ENCODE data around the gene SNORC.

SNORC gene

GRCh38 chr2:232859385-232859916 lies 10.6 kb upstream of the SNORC start:
- no peak for TF ChIP-seq CTCF (IDR thresholded peaks at IDR 0.05)

- TF ChIP-seq CTCF (IDR thresholded peaks at IDR 0.05), result no peak
These were observed 9.3 kb upstream of the SNORC start for GRCh38 chr2:232860593-232861241.

DNA sequence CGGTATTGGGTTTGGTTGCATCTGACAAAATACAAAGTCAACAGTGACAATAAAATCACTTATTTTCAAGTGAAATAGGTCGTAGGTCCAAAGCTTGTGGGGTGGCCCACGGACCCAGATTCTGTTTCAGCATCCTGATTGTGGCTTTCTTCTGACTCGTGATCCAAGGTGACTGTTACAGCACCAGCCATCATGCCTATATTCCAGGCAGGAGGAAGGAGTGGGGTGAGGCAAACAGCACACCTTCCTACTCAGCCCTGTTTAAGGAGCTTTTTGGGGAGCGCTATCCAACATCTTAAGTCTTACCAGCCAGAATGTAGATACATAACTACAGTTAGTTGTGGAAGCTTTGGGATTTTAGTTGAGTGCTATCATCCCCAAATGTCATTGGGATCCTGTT lies 8.7 kb upstream of the SNORC start:
- TF ChIP-seq CTCF (IDR thresholded peaks at IDR 0.05), result no peak

DNA sequence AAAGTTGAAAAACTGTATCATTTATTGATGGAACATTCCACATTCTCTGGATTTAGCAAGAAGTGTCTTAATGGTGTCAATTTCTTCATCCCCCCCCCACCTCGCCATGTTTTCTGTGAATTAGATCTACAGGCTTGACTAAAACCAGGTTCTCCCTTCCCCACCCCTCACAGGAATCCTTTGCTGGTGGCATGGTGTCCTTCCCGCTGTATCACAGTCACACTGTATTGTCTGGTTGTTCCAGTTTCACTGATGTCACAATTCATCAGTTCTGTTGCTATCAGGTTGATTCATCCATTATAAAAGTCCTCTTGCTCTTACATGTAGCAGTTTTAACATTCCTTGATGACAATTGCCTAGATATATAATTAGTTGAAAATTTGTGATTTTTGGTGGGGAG lies 6.1 kb upstream of the SNORC start:
- no peak for TF ChIP-seq CTCF (IDR thresholded peaks at IDR 0.05)

DNA sequence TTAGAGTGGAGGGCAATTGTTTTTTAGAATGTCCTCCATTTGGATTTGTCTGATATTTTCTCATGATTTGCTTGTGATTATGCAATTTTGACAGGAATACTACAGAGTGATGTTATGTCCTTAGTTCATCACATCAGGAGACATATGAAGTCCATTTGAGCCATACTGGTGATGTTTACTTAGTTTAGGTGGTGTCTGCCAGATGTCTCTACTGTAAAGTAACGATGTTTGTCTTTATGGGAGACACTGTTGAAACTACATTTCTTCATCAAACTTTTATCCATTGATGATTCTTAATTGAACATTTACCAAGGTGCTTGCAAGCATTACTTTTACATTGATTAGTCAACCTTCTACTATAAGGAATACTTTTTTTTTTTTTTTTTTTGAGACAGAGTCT lies 4.9 kb upstream of the SNORC start:
- no peak for TF ChIP-seq CTCF (IDR thresholded peaks at IDR 0.05)

DNA sequence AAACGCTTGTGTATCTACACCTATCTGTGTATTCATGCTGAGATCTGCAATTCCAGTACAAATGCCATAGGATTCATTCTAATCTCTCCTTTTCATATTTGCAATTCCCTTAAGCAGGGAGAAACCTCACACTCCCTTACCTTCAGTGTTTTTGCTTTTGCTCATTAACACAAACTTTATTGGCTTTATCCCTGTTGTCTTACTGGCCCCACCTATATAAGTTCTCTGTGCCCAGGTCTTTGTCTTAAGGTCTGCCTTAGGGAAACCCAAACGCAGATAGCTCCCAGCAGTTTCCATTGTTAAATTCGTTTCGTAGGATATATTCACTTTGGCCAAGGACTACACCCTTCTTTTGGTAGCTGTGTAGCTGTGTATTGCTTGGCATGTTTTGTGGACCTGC lies 4.0 kb upstream of the SNORC start:
- TF ChIP-seq CTCF (IDR thresholded peaks at IDR 0.05), result no peak

DNA sequence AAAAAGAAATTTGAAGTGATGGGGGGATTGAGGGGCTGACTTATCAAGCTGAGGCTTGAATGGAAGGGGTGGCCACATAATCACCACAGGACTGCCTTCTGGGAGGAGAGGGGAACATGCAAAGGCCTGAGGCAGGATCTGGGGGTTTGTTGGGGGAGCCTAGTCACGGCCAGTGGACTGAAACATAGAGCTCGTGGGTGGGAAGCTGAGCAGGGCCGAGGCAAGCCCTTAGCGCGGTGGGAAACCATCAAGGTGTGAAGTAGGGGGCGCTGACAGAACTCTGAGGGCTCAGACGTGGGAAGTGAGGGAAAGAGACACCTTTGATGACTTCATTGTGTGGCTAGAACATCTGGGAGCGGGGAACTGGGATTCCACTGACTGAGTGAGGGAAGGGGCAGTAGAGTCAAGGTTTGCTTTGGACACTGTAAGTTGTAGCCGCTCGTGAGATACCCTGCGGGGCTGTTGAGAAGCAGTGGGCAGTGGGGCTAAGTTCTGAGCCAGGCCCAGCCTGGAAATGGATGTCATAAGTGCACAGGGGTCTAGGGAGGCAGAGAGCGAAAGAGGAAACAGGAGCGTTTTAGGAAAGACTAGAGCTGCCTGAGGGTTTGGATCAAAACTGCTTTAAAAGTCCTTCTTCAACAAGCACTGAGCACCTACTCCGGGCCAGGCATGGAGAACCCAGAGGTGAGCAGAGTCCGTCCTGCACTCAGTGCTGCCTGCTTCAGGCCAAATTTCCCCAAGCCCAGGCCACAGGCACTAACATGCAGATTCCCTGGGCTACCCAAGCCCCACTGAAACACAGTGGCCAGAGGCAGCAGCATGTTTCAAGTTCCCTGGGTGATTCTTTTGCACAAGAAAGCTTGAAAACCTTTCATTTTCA lies 686 bp upstream of the SNORC start:
- TF ChIP-seq CTCF (IDR thresholded peaks at IDR 0.05), result no peak

Data from LNCAP (cell line).